Measurements from ENCODE around the gene DHRSX. TPM values are rescaled to one million over a fixed set of nuclear protein-coding genes. Genes with fewer than 3 reads are reported as not detected.

Gene DHRSX
- total and polyA plus RNA-seq, 10 of the 15 experiments (the other 5 are each of a cell fraction or from before 2014, with no cell fraction given), result 1.7 to 39.5 (median 16.5) TPM

- TF ChIP-seq FOS (IDR thresholded peaks at IDR 0.05; ENCODE audit: borderline replicate concordance, extremely low read depth, insufficient read length) (no peak), DPF2 (IDR thresholded peaks at IDR 0.05) (no peak), HDGF (IDR thresholded peaks at IDR 0.05) (no peak), HCFC1 (IDR thresholded peaks at IDR 0.05; ENCODE audit: low read length) (no peak)
These were observed 13.4 kb upstream of the DHRSX start (continued) for GRCh38 chrX:2514131-2514530.

GRCh38 chrX:2513121-2513664 lies 12.4 kb upstream of the DHRSX start:
- Histone ChIP-seq H3K27me3 (replicated peaks in 1 of 2; ENCODE audit: control insufficient read depth in 2 of 2, insufficient read depth in 2 of 2, low read length in 1 of 2) (no peaks in the 10 kb centered on the region), H4K20me1 (ENCODE audit: control insufficient read depth, insufficient read depth) (no peaks in the 10 kb centered on the region), H3K9ac (ENCODE audit: control insufficient read depth, insufficient read depth, low read length) (no peak overlapping the region), H2AFZ (ENCODE audit: control insufficient read depth, low read depth, low read length) (no peak overlapping the region), H3K27ac (ENCODE audit: control insufficient read depth, insufficient read depth) (no peak overlapping the region), H3K4me1 (ENCODE audit: control insufficient read depth, insufficient read depth, low read length) (peaks cover 33% of the 10 kb centered on the region), H3K4me3 (no peak overlapping the region), H3K9me3 (replicated peaks; ENCODE audit: control insufficient read depth, insufficient read depth, low read length) (no peaks in the 10 kb centered on the region), H3K79me2 (ENCODE audit: control insufficient read depth, insufficient read depth, low read length) (no peaks in the 10 kb centered on the region), H3K4me2 (ENCODE audit: control insufficient read depth, insufficient read depth) (no peak overlapping the region), H3K36me3 (ENCODE audit: control insufficient read depth in 2 of 2, insufficient read depth in 2 of 2, low read length in 1 of 2) (no peaks in the 10 kb centered on the region)
- no TSS peak for BruUV-seq (replicated peaks)
- WGBS (ENCODE audit: insufficient coverage, insufficient replicate concordance, low lambda C conversion rate, missing lambda C conversion rate), result 92% methylated on average over 6 of the region's 6 CpGs
- intact Hi-C loops (cut with micrococcal nuclease; ENCODE audit: unreplicated experiment), result no loop called here
- no peak for ATAC-seq
- no peak for FAIRE-seq
- TF ChIP-seq KLF5 (IDR thresholded peaks at IDR 0.05; ENCODE audit: partially characterized antibody) (no peak), PKNOX1 (IDR thresholded peaks at IDR 0.05) (no peak), HDGF (IDR thresholded peaks at IDR 0.05) (no peak), BMI1 (IDR thresholded peaks at IDR 0.05; ENCODE audit: borderline replicate concordance) (no peak), POLR2AphosphoS5 (IDR thresholded peaks at IDR 0.05; ENCODE audit: low read length) (no peak), E2F8 (IDR thresholded peaks at IDR 0.05; ENCODE audit: low read depth, partially characterized antibody) (no peak), MYC (IDR thresholded peaks at IDR 0.05; ENCODE audit: insufficient read depth, insufficient read length, insufficient replicate concordance, low read length, severe bottlenecking) (no peak), ESRRA (IDR thresholded peaks at IDR 0.05; ENCODE audit: low read length) (no peak)
- SMC1A ChIA-PET (ENCODE audit: uncharacterized antibody, unreplicated experiment), result no interaction called here
- in situ Hi-C loops (cut with MboI), result loop anchor here (25.0 kb wide), 1 partner anchor 1051 kb away; the partner anchor contains the start of gene ASMTL
- CTCF ChIA-PET, result no interaction called here
- RAD21 ChIA-PET (ENCODE audit: unreplicated experiment), result no interaction called here
- POLR2A ChIA-PET, result no interaction called here
- no peak for DNase-seq (ENCODE audit: low read depth, low spot score)
